ENCODE data around the gene LPAR5. TPM values are rescaled to one million over a fixed set of nuclear protein-coding genes. Genes with fewer than 3 reads are reported as not detected.

The LPAR5 gene
- total and polyA plus RNA-seq, 2 of the 13 experiments (the other 11 are each of a cell fraction or from before 2014, with no cell fraction given), result 0.09 to 0.32 TPM

GRCh38 chr12:6662906-6663742 lies 27.4 kb upstream of the LPAR5 start, which contains the start of gene ING4 (continued):
- TF ChIP-seq TP53 (CRISPR knock-in tag; conservative IDR thresholded peaks at IDR 0.05) (no peak), POLR2AphosphoS2 (IDR thresholded peaks at IDR 0.05; ENCODE audit: low read depth, low read length) (no peak), PAF1 (CRISPR knock-in tag; IDR thresholded peaks at IDR 0.05) (no peak), ZNF567 (CRISPR knock-in tag; IDR thresholded peaks at IDR 0.05; ENCODE audit: borderline replicate concordance) (no peak), ASH2L (IDR thresholded peaks at IDR 0.05; ENCODE audit: insufficient read length, low read depth, low read length) (peak; percentile 88), ZNF747 (CRISPR knock-in tag; IDR thresholded peaks at IDR 0.05; ENCODE audit: borderline replicate concordance) (0 out of 2 replicates have a peak, but pooled peaks have one; percentile 71), EHMT2 (IDR thresholded peaks at IDR 0.05; ENCODE audit: borderline replicate concordance, low read depth, low read length) (peak; percentile 87), ZNF337 (CRISPR knock-in tag; IDR thresholded peaks at IDR 0.05; ENCODE audit: borderline replicate concordance, low read depth) (no peak), NR1H2 (CRISPR knock-in tag; IDR thresholded peaks at IDR 0.05; ENCODE audit: borderline replicate concordance, low read depth) (no peak), CERS6 (CRISPR knock-in tag; IDR thresholded peaks at IDR 0.05) (no peak), IRF1 (CRISPR knock-in tag; IDR thresholded peaks at IDR 0.05; ENCODE audit: low read depth) (no peak), ZNF570 (CRISPR knock-in tag; IDR thresholded peaks at IDR 0.05; ENCODE audit: borderline replicate concordance) (no peak), SNAPC5 (CRISPR knock-in tag; IDR thresholded peaks at IDR 0.05; ENCODE audit: borderline replicate concordance) (no peak), PATZ1 (CRISPR knock-in tag; IDR thresholded peaks at IDR 0.05) (peak; percentile 83), MLLT10 (CRISPR knock-in tag; IDR thresholded peaks at IDR 0.05) (no peak), ZNF30 (CRISPR knock-in tag; IDR thresholded peaks at IDR 0.05) (no peak), ZBTB20 (CRISPR knock-in tag; IDR thresholded peaks at IDR 0.05; ENCODE audit: borderline replicate concordance, low read depth) (no peak), ZSCAN21 (CRISPR knock-in tag; IDR thresholded peaks at IDR 0.05; ENCODE audit: borderline replicate concordance) (no peak), ZFYVE20 (CRISPR knock-in tag; IDR thresholded peaks at IDR 0.05; ENCODE audit: borderline replicate concordance, low read depth) (no peak), ZNF225 (CRISPR knock-in tag; IDR thresholded peaks at IDR 0.05) (no peak), MTF2 (CRISPR knock-in tag; IDR thresholded peaks at IDR 0.05; ENCODE audit: borderline replicate concordance) (no peak), ZBTB43 (CRISPR knock-in tag; conservative IDR thresholded peaks at IDR 0.05) (no peak), TRIM24 (CRISPR knock-in tag; IDR thresholded peaks at IDR 0.05) (no peak), CENPX (CRISPR knock-in tag; IDR thresholded peaks at IDR 0.05) (no peak)

Measured in HepG2 (cell line).